ENCODE measurements around the gene THSD7A. TPM values are rescaled to one million over a fixed set of nuclear protein-coding genes. Genes with fewer than 3 reads are reported as not detected.

THSD7A gene
- total RNA-seq, 2 experiments from 2014 or later: not detected

- ChIA-PET POLR2A (no interaction called here), CTCF (no interaction called here)
- ATAC-seq: no peak
- no peaks in the 10 kb centered on the region for H3K4me1 Mint-ChIP-seq
- no peaks in the 10 kb centered on the region for H3K27me3 Mint-ChIP-seq
- intact Hi-C loops (cut with DNase I, micrococcal nuclease): no loop called here
- no peak overlapping the region for H3K4me3 Mint-ChIP-seq
- H3K27ac Mint-ChIP-seq: no peak overlapping the region
- no peak for DNase-seq
- H3K36me3 Mint-ChIP-seq (ENCODE audit: low read depth): no peaks in the 10 kb centered on the region
- H3K9me3 Mint-ChIP-seq (ENCODE audit: low read depth): no peaks in the 10 kb centered on the region
Observed at GRCh38 chr7:11589251-11589650, 242.7 kb downstream of the THSD7A start.

- intact Hi-C loops (cut with DNase I, micrococcal nuclease): no loop called here
- Mint-ChIP-seq H3K4me3 (no peak overlapping the region), H3K4me1 (no peaks in the 10 kb centered on the region), H3K9me3 (ENCODE audit: low read depth) (no peaks in the 10 kb centered on the region), H3K36me3 (ENCODE audit: low read depth) (no peaks in the 10 kb centered on the region), H3K27ac (no peak overlapping the region), H3K27me3 (no peaks in the 10 kb centered on the region)
- DNase-seq (no peak), ATAC-seq (no peak)
- ChIA-PET CTCF (no interaction called here), POLR2A (no interaction called here)
Observed at GRCh38 chr7:11587814-11588213, 244.2 kb downstream of the THSD7A start.

- Mint-ChIP-seq H3K36me3 (ENCODE audit: low read depth) (no peaks in the 10 kb centered on the region), H3K27ac (no peak overlapping the region), H3K9me3 (ENCODE audit: low read depth) (no peaks in the 10 kb centered on the region), H3K4me3 (no peak overlapping the region), H3K4me1 (no peaks in the 10 kb centered on the region), H3K27me3 (no peaks in the 10 kb centered on the region)
- ChIA-PET CTCF (no interaction called here), POLR2A (no interaction called here)
- no peak for DNase-seq
- no peak for ATAC-seq
- intact Hi-C loops (cut with DNase I, micrococcal nuclease): no loop called here
Observed at GRCh38 chr7:11587048-11587447, 244.9 kb downstream of the THSD7A start.

GRCh38 chr7:11584406-11585031 is 247.5 kb downstream of the THSD7A start:
- ChIA-PET CTCF (no interaction called here), POLR2A (no interaction called here)
- H3K27me3 Mint-ChIP-seq: no peaks in the 10 kb centered on the region
- ATAC-seq: no peak
- H3K4me1 Mint-ChIP-seq: no peaks in the 10 kb centered on the region
- no peak for DNase-seq
- no peak overlapping the region for H3K4me3 Mint-ChIP-seq
- H3K9me3 Mint-ChIP-seq (ENCODE audit: low read depth): no peaks in the 10 kb centered on the region
- intact Hi-C loops (cut with DNase I, micrococcal nuclease): no loop called here
- H3K27ac Mint-ChIP-seq: no peak overlapping the region
- H3K36me3 Mint-ChIP-seq (ENCODE audit: low read depth): no peaks in the 10 kb centered on the region

- CTCF ChIA-PET: no interaction called here
- Mint-ChIP-seq H3K9me3 (ENCODE audit: low read depth) (no peaks in the 10 kb centered on the region), H3K36me3 (ENCODE audit: low read depth) (no peaks in the 10 kb centered on the region), H3K27ac (no peak overlapping the region), H3K4me3 (no peak overlapping the region), H3K4me1 (no peaks in the 10 kb centered on the region), H3K27me3 (no peaks in the 10 kb centered on the region)
- DNase-seq (no peak), ATAC-seq (no peak)
- POLR2A ChIA-PET: no interaction called here
- intact Hi-C loops (cut with DNase I, micrococcal nuclease): no loop called here
Observed at GRCh38 chr7:11579141-11579540, 252.9 kb downstream of the THSD7A start.

- no peak for ATAC-seq
- ChIA-PET CTCF (no interaction called here), POLR2A (no interaction called here)
- Mint-ChIP-seq H3K27me3 (no peaks in the 10 kb centered on the region), H3K36me3 (ENCODE audit: low read depth) (no peaks in the 10 kb centered on the region), H3K9me3 (ENCODE audit: low read depth) (no peaks in the 10 kb centered on the region), H3K27ac (no peak overlapping the region), H3K4me1 (no peaks in the 10 kb centered on the region), H3K4me3 (no peak overlapping the region)
- DNase-seq: no peak
- intact Hi-C loops (cut with DNase I, micrococcal nuclease): no loop called here
Observed at GRCh38 chr7:11576310-11576709, 255.7 kb downstream of the THSD7A start.

- POLR2A ChIA-PET: no interaction called here
- Mint-ChIP-seq H3K27me3 (no peaks in the 10 kb centered on the region), H3K36me3 (ENCODE audit: low read depth) (no peaks in the 10 kb centered on the region), H3K9me3 (ENCODE audit: low read depth) (peaks cover 2% of the 10 kb centered on the region), H3K4me1 (no peaks in the 10 kb centered on the region), H3K4me3 (no peak overlapping the region), H3K27ac (no peak overlapping the region)
- CTCF ChIA-PET: no interaction called here
- intact Hi-C loops (cut with DNase I, micrococcal nuclease): no loop called here
- DNase-seq (no peak), ATAC-seq (no peak)
Observed at GRCh38 chr7:11573128-11573750, 258.8 kb downstream of the THSD7A start.

GRCh38 chr7:11570922-11571550 is 261.0 kb downstream of the THSD7A start:
- ChIA-PET POLR2A (no interaction called here), CTCF (no interaction called here)
- DNase-seq (no peak), ATAC-seq (no peak)
- Mint-ChIP-seq H3K36me3 (ENCODE audit: low read depth) (no peaks in the 10 kb centered on the region), H3K27ac (no peak overlapping the region), H3K9me3 (ENCODE audit: low read depth) (peaks cover 2% of the 10 kb centered on the region), H3K4me1 (no peaks in the 10 kb centered on the region), H3K4me3 (no peak overlapping the region), H3K27me3 (no peaks in the 10 kb centered on the region)
- intact Hi-C loops (cut with DNase I, micrococcal nuclease): no loop called here

GRCh38 chr7:11570205-11570604 is 261.8 kb downstream of the THSD7A start:
- H3K9me3 Mint-ChIP-seq (ENCODE audit: low read depth): peaks cover 2% of the 10 kb centered on the region

GRCh38 chr7:11567571-11567970 is 264.4 kb downstream of the THSD7A start:
- Mint-ChIP-seq H3K9me3 (ENCODE audit: low read depth) (peaks cover 2% of the 10 kb centered on the region), H3K27me3 (no peaks in the 10 kb centered on the region), H3K4me3 (no peak overlapping the region), H3K36me3 (ENCODE audit: low read depth) (no peaks in the 10 kb centered on the region), H3K27ac (no peak overlapping the region), H3K4me1 (no peaks in the 10 kb centered on the region)
- no peak for DNase-seq
- no peak for ATAC-seq
- CTCF ChIA-PET: no interaction called here
- intact Hi-C loops (cut with DNase I, micrococcal nuclease): no loop called here
- POLR2A ChIA-PET: no interaction called here

More at GRCh38 chr7:11570205-11570604, 261.8 kb downstream of the THSD7A start:
- Mint-ChIP-seq H3K27me3 (no peaks in the 10 kb centered on the region), H3K4me1 (no peaks in the 10 kb centered on the region), H3K4me3 (no peak overlapping the region), H3K36me3 (ENCODE audit: low read depth) (no peaks in the 10 kb centered on the region), H3K27ac (no peak overlapping the region)
- ChIA-PET POLR2A (no interaction called here), CTCF (no interaction called here)
- intact Hi-C loops (cut with DNase I, micrococcal nuclease): no loop called here
- no peak for ATAC-seq
- DNase-seq: no peak

GRCh38 chr7:11557627-11558026 is 274.4 kb downstream of the THSD7A start:
- Mint-ChIP-seq H3K4me1 (no peaks in the 10 kb centered on the region), H3K9me3 (ENCODE audit: low read depth) (no peaks in the 10 kb centered on the region), H3K27me3 (no peaks in the 10 kb centered on the region), H3K36me3 (ENCODE audit: low read depth) (no peaks in the 10 kb centered on the region), H3K27ac (no peak overlapping the region), H3K4me3 (no peak overlapping the region)
- peak; percentile 42 for ATAC-seq
- ChIA-PET CTCF (no interaction called here), POLR2A (no interaction called here)
- intact Hi-C loops (cut with DNase I, micrococcal nuclease): loop anchor here in 1 of 2 experiments (5.0 kb wide), 1 partner anchor 130 kb away; no protein-coding TSS in a partner anchor
- no peak for DNase-seq

- ATAC-seq: no peak
- no peak overlapping the region for H3K27ac Mint-ChIP-seq
- DNase-seq: no peak
- ChIA-PET CTCF (no interaction called here), POLR2A (no interaction called here)
- intact Hi-C loops (cut with DNase I, micrococcal nuclease): no loop called here
- no peaks in the 10 kb centered on the region for H3K9me3 Mint-ChIP-seq (ENCODE audit: low read depth)
- no peaks in the 10 kb centered on the region for H3K36me3 Mint-ChIP-seq (ENCODE audit: low read depth)
- H3K27me3 Mint-ChIP-seq: no peaks in the 10 kb centered on the region
- no peaks in the 10 kb centered on the region for H3K4me1 Mint-ChIP-seq
- no peak overlapping the region for H3K4me3 Mint-ChIP-seq
Observed at GRCh38 chr7:11552676-11553296, 279.2 kb downstream of the THSD7A start.

Data from activated CD4-positive, alpha-beta T cell treated with anti-CD3 and anti-CD28 coated beads for 36 hours (primary cell).